Central memory CD8-positive, alpha-beta T cell (primary cell): ENCODE results near the gene ADAMTS13.

Experiments used
- ATAC-seq: fragments of 150-1000 bp; cut with Tn5 transposase; replicated peaks from 2 replicates; pipeline ENCODE4 v1.10.0; 2022; ENCODE audit warnings: mild to moderate bottlenecking, moderate FRiP score, moderate number of reproducible peaks; ENCODE audit not compliant: poor library complexity, severe bottlenecking; ENCODE audit errors: extremely low read depth
- DNase-seq, 2 donors: peaks; one replicate each; pipeline ENCODE4 v3.0.0; 2021; ENCODE audit warnings: low spot score in 2 of 2
- H3K27ac Mint-ChIP-seq: one replicate; pipeline ENCODE4 v1.8.0; 2022; ENCODE audit warnings: low read depth, mild to moderate bottlenecking, moderate library complexity, mixed read lengths
- H3K27me3 Mint-ChIP-seq: one replicate; pipeline ENCODE4 v1.8.0; 2022; ENCODE audit warnings: mixed read lengths
- H3K36me3 Mint-ChIP-seq: one replicate; pipeline ENCODE4 v1.8.0; 2022; ENCODE audit warnings: mild to moderate bottlenecking, moderate library complexity, mixed read lengths; ENCODE audit not compliant: insufficient read depth
- H3K4me1 Mint-ChIP-seq: one replicate; pipeline ENCODE4 v1.8.0; 2022; ENCODE audit warnings: mixed read lengths
- H3K4me3 Mint-ChIP-seq: one replicate; pipeline ENCODE4 v1.8.0; 2022; ENCODE audit warnings: mild to moderate bottlenecking, moderate library complexity, mixed read lengths
- H3K9me3 Mint-ChIP-seq: one replicate; pipeline ENCODE4 v1.8.0; 2022; ENCODE audit warnings: mixed read lengths

The ADAMTS13 gene

GRCh38 chr9:133463234-133463863, 41.2 kb downstream of the ADAMTS13 start:
- peaks cover 21% of the 10 kb centered on the region for H3K4me1 Mint-ChIP-seq
- no peaks in the 10 kb centered on the region for H3K9me3 Mint-ChIP-seq
- DNase-seq: no peak
- no peak for ATAC-seq
- peak overlapping the region; percentile 46 for H3K27ac Mint-ChIP-seq
- no peak overlapping the region for H3K4me3 Mint-ChIP-seq
- H3K36me3 Mint-ChIP-seq: peaks cover 8% of the 10 kb centered on the region
- H3K27me3 Mint-ChIP-seq: no peaks in the 10 kb centered on the region

DNA sequence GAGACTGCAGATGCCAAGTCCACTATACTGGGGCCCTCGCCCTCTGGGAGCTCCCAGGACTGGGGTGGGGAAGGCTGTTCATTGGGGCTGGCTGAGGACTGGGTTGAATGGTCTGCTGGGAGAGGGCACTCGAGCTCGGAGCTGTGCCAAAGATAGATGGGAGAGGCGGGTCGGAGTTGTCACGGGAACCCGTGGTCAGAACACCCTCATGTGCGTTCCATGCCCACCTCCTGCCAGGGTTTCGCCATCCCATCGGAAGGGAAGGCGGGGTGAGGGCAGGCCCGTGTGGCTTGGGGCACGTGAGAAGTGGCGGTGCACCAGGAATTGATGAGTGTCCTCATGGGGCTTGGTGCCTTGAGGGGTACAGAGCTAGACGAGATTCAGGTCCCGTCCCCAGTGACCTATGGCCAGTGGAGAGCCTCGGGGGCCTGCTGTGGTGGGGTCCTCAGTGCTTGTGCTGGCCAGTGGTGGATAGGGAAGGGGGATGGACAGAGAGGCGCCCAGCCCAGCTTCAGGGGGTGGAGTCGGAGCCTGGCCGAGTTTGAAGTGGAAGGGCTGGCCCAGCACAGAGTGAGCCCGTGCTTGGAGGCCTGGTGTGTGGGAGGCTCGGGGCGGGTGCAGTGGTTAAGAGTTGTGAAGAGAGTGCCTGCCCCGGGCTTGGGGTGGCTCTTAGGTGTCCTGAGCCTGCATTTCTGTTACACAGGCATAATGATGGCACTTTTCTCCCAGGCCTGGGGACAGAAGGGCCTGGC, 41.9 kb downstream of the ADAMTS13 start:
- Mint-ChIP-seq H3K4me1 (peaks cover 21% of the 10 kb centered on the region), H3K27ac (peak overlapping the region; percentile 46), H3K9me3 (no peaks in the 10 kb centered on the region), H3K27me3 (no peaks in the 10 kb centered on the region), H3K4me3 (no peak overlapping the region), H3K36me3 (peaks cover 8% of the 10 kb centered on the region)
- DNase-seq (no peak), ATAC-seq (no peak)

DNA sequence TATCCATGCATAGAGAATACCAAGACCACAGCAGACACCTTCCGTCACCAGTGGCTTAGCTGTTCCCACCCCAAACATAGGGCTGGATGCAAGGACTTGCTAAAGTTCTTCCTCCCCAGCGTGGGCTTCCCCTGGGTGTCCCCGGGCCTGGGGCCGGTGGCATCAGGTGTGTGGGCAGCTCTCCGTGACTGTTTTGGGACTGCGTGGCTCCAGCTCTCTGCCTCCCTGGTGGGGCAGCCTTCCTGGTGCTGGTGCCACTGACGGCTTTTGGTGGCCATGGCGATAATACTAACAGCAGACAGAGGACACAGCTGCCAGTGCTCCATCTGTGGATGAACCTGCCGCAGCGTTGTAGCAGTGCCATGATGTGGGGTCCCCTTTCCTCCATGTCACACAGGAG, 42.5 kb downstream of the ADAMTS13 start:
- Mint-ChIP-seq H3K36me3 (peaks cover 8% of the 10 kb centered on the region), H3K4me3 (no peak overlapping the region), H3K9me3 (no peaks in the 10 kb centered on the region), H3K4me1 (peaks cover 21% of the 10 kb centered on the region), H3K27me3 (no peaks in the 10 kb centered on the region), H3K27ac (peak overlapping the region; percentile 46)
- ATAC-seq: no peak
- no peak for DNase-seq

DNA sequence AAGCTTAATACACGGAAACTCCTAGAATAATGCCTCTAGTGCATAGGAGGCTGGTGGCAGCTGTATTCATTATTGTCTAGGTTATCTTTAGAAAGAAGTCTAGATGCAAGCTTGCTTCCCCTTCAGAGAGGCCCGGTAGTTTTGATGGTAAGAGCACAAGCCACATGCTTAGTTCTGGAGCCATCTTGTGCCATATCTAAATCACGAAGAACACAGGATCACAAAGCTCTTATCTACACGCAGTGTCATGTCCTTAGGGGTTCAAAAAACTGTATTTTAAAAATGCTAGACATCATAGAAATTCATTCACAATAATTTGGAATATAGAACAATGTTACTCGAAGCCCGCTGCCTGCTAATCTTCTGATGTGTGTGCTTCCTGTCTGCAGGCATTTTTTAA, 43.8 kb downstream of the ADAMTS13 start:
- no peaks in the 10 kb centered on the region for H3K27me3 Mint-ChIP-seq
- DNase-seq: no peak
- ATAC-seq: no peak
- H3K4me1 Mint-ChIP-seq: peaks cover 16% of the 10 kb centered on the region
- peaks cover 4% of the 10 kb centered on the region for H3K36me3 Mint-ChIP-seq
- no peaks in the 10 kb centered on the region for H3K9me3 Mint-ChIP-seq
- no peak overlapping the region for H3K27ac Mint-ChIP-seq
- H3K4me3 Mint-ChIP-seq: no peak overlapping the region

GRCh38 chr9:133467101-133467500, 44.9 kb downstream of the ADAMTS13 start:
- ATAC-seq (no peak), DNase-seq (no peak)
- no peaks in the 10 kb centered on the region for H3K9me3 Mint-ChIP-seq
- peaks cover 2% of the 10 kb centered on the region for H3K36me3 Mint-ChIP-seq
- H3K4me1 Mint-ChIP-seq: peaks cover 8% of the 10 kb centered on the region
- H3K27ac Mint-ChIP-seq: no peak overlapping the region
- no peaks in the 10 kb centered on the region for H3K27me3 Mint-ChIP-seq
- H3K4me3 Mint-ChIP-seq: no peak overlapping the region

- no peaks in the 10 kb centered on the region for H3K9me3 Mint-ChIP-seq
- DNase-seq (no peak), ATAC-seq (no peak)
- no peak overlapping the region for H3K4me3 Mint-ChIP-seq
- no peak overlapping the region for H3K27ac Mint-ChIP-seq
- peaks cover 2% of the 10 kb centered on the region for H3K36me3 Mint-ChIP-seq
- H3K27me3 Mint-ChIP-seq: no peaks in the 10 kb centered on the region
- peaks cover 8% of the 10 kb centered on the region for H3K4me1 Mint-ChIP-seq
These were observed 46.2 kb downstream of the ADAMTS13 start for GRCh38 chr9:133468374-133468773.

DNA sequence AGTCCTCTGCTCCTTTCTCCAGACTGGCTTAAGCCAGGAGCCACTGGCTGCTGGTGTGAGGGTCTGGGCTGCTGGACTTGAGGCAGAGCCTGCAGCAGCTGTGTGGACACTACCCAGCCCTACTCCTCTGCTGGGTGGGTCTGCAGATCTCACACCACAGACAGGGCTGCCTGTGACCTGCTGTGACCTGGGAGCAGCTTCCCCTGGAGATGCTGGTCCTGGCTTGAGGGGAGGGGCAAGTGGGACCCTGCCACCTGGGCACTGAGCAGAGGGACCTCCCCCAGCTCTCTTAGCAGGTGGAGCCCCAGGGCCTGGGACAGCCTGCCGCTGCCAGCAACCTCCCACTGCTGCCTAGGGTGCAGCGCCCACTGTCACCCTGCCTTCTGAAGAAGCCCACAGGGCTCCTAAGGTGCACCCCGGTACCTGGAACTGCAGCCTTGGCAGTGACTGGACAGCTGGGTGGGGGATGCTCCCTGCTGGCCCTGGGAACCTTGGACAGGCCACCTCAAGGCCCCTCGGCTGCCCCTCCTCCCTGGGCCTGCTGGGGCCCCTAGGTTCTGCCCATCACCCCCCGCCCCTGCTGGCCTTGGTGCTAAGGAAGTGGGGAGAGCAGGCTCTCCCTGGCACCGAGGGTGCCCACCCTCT, 46.7 kb downstream of the ADAMTS13 start:
- Mint-ChIP-seq H3K4me1 (peaks cover 4% of the 10 kb centered on the region), H3K9me3 (no peaks in the 10 kb centered on the region), H3K27me3 (no peaks in the 10 kb centered on the region), H3K4me3 (no peak overlapping the region), H3K36me3 (peaks cover 2% of the 10 kb centered on the region), H3K27ac (no peak overlapping the region)
- ATAC-seq (no peak), DNase-seq (no peak)

DNA sequence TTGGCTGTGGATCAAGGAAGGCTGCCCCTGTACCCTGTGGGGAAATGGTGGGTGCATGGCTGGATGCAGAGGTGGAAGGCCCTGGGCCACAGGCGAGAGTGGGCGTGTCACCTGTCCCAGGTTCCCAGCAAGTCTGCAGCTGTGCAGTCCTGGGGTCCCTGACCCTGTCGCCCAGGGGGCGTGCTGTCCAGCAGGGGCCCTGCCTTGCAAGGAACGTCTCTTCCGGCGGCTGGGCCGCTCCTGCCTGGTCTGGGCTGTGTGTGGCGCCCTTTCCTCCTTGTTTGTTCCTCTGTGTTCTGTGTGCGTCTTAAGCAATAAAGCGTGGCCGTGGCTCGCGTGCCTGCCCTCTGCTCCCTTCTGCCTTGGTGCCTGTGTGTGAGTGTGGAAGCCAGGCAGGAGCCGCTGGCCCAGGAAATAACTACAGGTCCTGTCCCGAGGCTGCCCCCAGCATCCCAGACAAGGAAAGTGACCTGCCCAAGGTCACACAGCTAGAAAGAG, 48.3 kb downstream of the ADAMTS13 start:
- Mint-ChIP-seq H3K9me3 (no peaks in the 10 kb centered on the region), H3K36me3 (peaks cover 2% of the 10 kb centered on the region), H3K27ac (peak overlapping the region; percentile 47), H3K4me1 (no peaks in the 10 kb centered on the region), H3K4me3 (no peak overlapping the region), H3K27me3 (no peaks in the 10 kb centered on the region)
- DNase-seq (no peak), ATAC-seq (no peak)

DNA sequence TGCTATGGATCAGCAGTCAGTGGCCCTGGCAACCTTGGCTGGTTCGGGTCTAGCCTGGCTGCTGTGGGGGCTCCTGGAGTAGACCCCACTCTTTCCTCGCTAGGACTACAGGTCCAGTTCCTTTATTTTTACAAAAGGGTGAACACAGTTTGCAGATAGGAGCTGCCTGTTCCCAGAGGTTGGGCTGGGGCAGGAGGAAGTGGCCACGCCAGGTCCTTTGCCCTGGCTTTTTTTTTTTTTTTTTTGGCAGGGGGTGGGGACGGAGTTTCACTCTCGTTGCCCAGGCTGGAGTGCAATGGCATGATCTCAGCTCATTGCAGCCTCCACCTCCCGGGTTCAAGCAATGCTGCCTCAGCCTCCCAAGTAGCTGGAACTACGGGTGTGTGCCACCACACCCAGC, 48.8 kb downstream of the ADAMTS13 start:
- Mint-ChIP-seq H3K36me3 (peaks cover 2% of the 10 kb centered on the region), H3K4me3 (no peak overlapping the region), H3K27me3 (no peaks in the 10 kb centered on the region), H3K4me1 (no peaks in the 10 kb centered on the region), H3K9me3 (no peaks in the 10 kb centered on the region), H3K27ac (peak overlapping the region; percentile 47)
- ATAC-seq (no peak), DNase-seq (no peak)

DNA sequence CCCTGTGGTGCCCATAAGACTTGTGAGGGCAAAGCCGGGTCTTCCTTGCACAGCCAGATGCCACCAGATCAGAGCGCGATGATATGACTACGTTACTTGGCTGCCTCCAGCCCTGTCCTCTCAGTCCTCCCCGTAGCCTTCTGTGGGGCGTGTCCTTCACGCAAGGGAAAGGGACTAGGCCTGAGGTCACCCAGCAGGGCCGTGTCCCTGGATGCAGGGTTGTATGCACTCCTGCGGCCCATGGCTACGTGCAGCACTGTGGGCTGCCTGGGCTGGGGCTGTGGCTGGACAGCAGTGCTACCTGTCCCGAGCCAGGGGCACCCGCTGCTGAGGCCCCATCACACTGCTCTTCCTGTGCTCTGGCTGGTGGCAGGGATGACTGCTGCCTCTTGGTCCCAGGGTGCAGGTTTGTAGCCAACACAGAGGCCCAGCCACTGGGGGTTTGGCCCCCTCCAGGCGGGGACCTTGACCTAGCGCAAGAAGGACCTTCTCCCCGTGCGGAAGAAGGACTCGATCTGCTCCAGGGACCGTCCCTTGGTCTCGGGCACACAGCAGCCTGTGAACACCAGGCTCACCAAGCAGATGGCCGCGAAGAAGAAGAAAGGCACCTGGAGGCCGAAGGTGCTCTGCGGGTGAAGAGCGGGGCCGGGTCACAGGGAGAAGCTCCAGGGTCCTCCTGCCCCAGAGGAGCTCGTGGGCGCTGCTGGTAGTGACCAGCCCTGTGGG, 49.5 kb downstream of the ADAMTS13 start:
- peaks cover 3% of the 10 kb centered on the region for H3K36me3 Mint-ChIP-seq
- no peaks in the 10 kb centered on the region for H3K9me3 Mint-ChIP-seq
- no peak overlapping the region for H3K27ac Mint-ChIP-seq
- DNase-seq (no peak), ATAC-seq (no peak)
- no peaks in the 10 kb centered on the region for H3K27me3 Mint-ChIP-seq
- H3K4me3 Mint-ChIP-seq: no peak overlapping the region
- H3K4me1 Mint-ChIP-seq: no peaks in the 10 kb centered on the region

DNA sequence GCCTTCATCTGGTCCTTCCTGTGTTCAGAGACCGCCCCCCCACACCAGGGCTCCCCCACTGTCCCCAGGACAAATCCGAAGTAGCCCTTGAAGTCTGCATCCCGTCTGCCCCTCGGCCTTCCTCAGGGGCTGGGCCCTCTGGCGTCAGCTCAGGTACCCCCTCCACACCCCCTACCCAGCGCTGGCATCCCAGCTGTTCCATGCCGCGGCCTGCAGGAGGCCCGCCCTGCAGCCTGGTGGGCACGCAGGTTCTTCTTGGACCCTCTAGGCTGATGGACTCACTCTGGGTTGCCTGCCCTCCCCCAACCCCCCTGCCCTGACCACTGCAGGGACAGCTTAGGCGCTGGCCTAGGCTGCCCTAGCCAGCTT, 50.1 kb downstream of the ADAMTS13 start:
- H3K4me3 Mint-ChIP-seq: no peak overlapping the region

GRCh38 chr9:133472753-133473378, 50.7 kb downstream of the ADAMTS13 start:
- DNase-seq: no peak
- no peak for ATAC-seq
- Mint-ChIP-seq H3K36me3 (peaks cover 3% of the 10 kb centered on the region), H3K27me3 (no peaks in the 10 kb centered on the region), H3K4me1 (no peaks in the 10 kb centered on the region), H3K9me3 (no peaks in the 10 kb centered on the region), H3K4me3 (no peak overlapping the region), H3K27ac (no peak overlapping the region)

More for the DNA sequence above, 50.1 kb downstream of the ADAMTS13 start:
- H3K4me1 Mint-ChIP-seq: no peaks in the 10 kb centered on the region
- H3K36me3 Mint-ChIP-seq: peaks cover 3% of the 10 kb centered on the region
- no peak overlapping the region for H3K27ac Mint-ChIP-seq
- no peaks in the 10 kb centered on the region for H3K27me3 Mint-ChIP-seq
- no peak for ATAC-seq
- no peak for DNase-seq
- H3K9me3 Mint-ChIP-seq: no peaks in the 10 kb centered on the region
